ENCODE measurements around the gene CCNYL1.

DNA sequence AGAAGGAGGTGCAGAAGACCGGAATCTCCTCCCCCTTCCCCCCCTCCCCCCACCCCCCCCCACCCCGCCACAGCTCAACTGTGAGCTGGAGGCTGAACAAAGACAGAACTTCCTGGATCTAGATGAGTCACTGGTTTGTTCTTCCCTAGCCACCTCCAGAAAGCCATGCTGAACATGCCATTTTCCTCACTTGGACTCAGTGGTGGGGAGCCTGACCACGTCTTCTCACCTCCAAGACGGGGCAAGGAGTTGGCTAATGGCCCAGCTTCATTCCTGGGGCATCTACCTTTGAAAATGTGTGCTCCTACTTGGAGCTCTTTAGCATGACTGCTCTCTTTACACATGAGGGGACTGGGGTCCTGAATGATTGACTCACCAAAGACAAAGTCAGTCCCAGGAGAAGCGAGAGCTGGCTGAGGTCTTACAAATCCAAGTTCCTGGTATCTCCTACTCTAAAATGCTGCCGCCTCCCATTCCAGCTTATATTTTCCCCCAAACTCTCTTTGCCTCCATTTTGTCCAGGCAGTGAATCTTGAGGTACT is 80.9 kb downstream of the CCNYL1 start:
- TF ChIP-seq, protein P1, sequence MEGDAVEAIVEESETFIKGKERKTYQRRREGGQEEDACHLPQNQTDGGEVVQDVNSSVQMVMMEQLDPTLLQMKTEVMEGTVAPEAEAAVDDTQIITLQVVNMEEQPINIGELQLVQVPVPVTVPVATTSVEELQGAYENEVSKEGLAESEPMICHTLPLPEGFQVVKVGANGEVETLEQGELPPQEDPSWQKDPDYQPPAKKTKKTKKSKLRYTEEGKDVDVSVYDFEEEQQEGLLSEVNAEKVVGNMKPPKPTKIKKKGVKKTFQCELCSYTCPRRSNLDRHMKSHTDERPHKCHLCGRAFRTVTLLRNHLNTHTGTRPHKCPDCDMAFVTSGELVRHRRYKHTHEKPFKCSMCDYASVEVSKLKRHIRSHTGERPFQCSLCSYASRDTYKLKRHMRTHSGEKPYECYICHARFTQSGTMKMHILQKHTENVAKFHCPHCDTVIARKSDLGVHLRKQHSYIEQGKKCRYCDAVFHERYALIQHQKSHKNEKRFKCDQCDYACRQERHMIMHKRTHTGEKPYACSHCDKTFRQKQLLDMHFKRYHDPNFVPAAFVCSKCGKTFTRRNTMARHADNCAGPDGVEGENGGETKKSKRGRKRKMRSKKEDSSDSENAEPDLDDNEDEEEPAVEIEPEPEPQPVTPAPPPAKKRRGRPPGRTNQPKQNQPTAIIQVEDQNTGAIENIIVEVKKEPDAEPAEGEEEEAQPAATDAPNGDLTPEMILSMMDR (IDR thresholded peaks at IDR 0.05) = no peak
- TF ChIP-seq POLR2A (IDR thresholded peaks at IDR 0.05) = no peak

Measured in thyroid gland (tissue), 4 donors.